Hepatocyte (in vitro differentiated cells): ENCODE results near the gene RAD51D. TPM values are rescaled to one million over a fixed set of nuclear protein-coding genes. Genes with fewer than 3 reads are reported as not detected.

Experiments
- DNase-seq: peaks from one replicate; pipeline ENCODE4 v3.0.0-alpha.2; 2016; ENCODE audit warnings: low spot score
- H2AFZ ChIP-seq: fragments of 200-600 bp; sonication (generic); 2 replicates; pipeline ENCODE4 v1.6.0; 2016; ENCODE audit warnings: antibody characterized with exemption, mild to moderate bottlenecking
- H3K27ac ChIP-seq: fragments of 200-600 bp; sonication (generic); 2 replicates; pipeline ENCODE4 v1.5.1; 2016; ENCODE audit warnings: mild to moderate bottlenecking
- H3K27me3 ChIP-seq: fragments of 200-600 bp; sonication (generic); 2 replicates; pipeline ENCODE4 v1.6.1; 2016
- H3K36me3 ChIP-seq: fragments of 200-600 bp; sonication (generic); replicated peaks from 2 replicates; pipeline ENCODE4 v1.5.1; 2016; ENCODE audit warnings: low read depth; ENCODE audit not compliant: insufficient read depth
- H3K4me1 ChIP-seq: fragments of 200-600 bp; sonication (generic); 2 replicates; pipeline ENCODE4 v1.5.1; 2016; ENCODE audit warnings: mild to moderate bottlenecking, moderate library complexity; ENCODE audit not compliant: insufficient read depth
- H3K4me2 ChIP-seq: fragments of 200-600 bp; sonication (generic); 2 replicates; pipeline ENCODE4 v1.6.0; 2016
- H3K4me3 ChIP-seq: fragments of 200-600 bp; sonication (generic); 2 replicates; pipeline ENCODE4 v1.5.1; 2016; ENCODE audit warnings: mild to moderate bottlenecking
- H3K79me2 ChIP-seq: fragments of 200-600 bp; sonication (generic); 2 replicates; pipeline ENCODE4 v1.6.0; 2017; ENCODE audit warnings: mild to moderate bottlenecking
- H3K9me2 ChIP-seq: fragments of 200-600 bp; sonication (generic); replicated peaks from 2 replicates; pipeline ENCODE4 v1.6.0; 2017; ENCODE audit warnings: mild to moderate bottlenecking; ENCODE audit not compliant: insufficient read depth
- H3K9me3 ChIP-seq: fragments of 200-600 bp; sonication (generic); 2 replicates; pipeline ENCODE4 v1.5.1; 2016; ENCODE audit warnings: low read depth, mild to moderate bottlenecking
- H4K20me1 ChIP-seq: fragments of 200-600 bp; sonication (generic); 2 replicates; pipeline ENCODE4 v1.6.0; 2016; ENCODE audit warnings: mild to moderate bottlenecking; ENCODE audit not compliant: insufficient read depth, poor library complexity, severe bottlenecking
- EZH2 ChIP-seq: fragments of 200-600 bp; sonication (generic); IDR thresholded peaks from 2 replicates; pipeline ENCODE4 v1.6.1; 2016; ENCODE audit warnings: antibody characterized with exemption, mild to moderate bottlenecking, borderline replicate concordance
- EZH2phosphoT487 ChIP-seq: fragments of 200-600 bp; sonication (generic); IDR thresholded peaks from one replicate; pipeline ENCODE4 v1.6.1; 2018; ENCODE audit warnings: antibody characterized with exemption, mild to moderate bottlenecking, low read depth, moderate library complexity; ENCODE audit not compliant: unreplicated experiment, severe bottlenecking
- WGBS: methylation state at CpG from one replicate; pipeline ENCODE4 v1.1.6; 2016; ENCODE audit warnings: low lambda C conversion rate; ENCODE audit errors: missing lambda C conversion rate; 5-methylcytosine and 5-hydroxymethylcytosine counted together
- polyA plus RNA-seq: library from polyadenylated mRNA; unstranded; fragments of >200 nt; fragmentation: Nextera tagmentation; extraction: Ambion mirVana; gene quantifications from 2 replicates; pipeline ENCODE4 v1.2.1, GENCODE V29; 2016
- total RNA-seq: library from RNA; depleted of rRNA; stranded (reverse); fragments of >200 nt; gene quantifications from 2 replicates; pipeline ENCODE4 v1.2.3, GENCODE V29; 2014
- TF ChIP-seq, protein P1 (sequence below): fragments of 200-600 bp; sonication (generic); IDR thresholded peaks from 2 replicates; pipeline ENCODE4 v1.5.1; 2016; ENCODE audit warnings: antibody characterized with exemption, mild to moderate bottlenecking; ENCODE audit not compliant: poor library complexity

Gene RAD51D
- total and polyA plus RNA-seq, 2 experiments from 2014 or later: 7.1 to 9.9 TPM

GRCh38 chr17:35129154-35129972 lies 9.7 kb upstream of the RAD51D start:
- no peak for TF ChIP-seq EZH2
- TF ChIP-seq, protein P1, sequence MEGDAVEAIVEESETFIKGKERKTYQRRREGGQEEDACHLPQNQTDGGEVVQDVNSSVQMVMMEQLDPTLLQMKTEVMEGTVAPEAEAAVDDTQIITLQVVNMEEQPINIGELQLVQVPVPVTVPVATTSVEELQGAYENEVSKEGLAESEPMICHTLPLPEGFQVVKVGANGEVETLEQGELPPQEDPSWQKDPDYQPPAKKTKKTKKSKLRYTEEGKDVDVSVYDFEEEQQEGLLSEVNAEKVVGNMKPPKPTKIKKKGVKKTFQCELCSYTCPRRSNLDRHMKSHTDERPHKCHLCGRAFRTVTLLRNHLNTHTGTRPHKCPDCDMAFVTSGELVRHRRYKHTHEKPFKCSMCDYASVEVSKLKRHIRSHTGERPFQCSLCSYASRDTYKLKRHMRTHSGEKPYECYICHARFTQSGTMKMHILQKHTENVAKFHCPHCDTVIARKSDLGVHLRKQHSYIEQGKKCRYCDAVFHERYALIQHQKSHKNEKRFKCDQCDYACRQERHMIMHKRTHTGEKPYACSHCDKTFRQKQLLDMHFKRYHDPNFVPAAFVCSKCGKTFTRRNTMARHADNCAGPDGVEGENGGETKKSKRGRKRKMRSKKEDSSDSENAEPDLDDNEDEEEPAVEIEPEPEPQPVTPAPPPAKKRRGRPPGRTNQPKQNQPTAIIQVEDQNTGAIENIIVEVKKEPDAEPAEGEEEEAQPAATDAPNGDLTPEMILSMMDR: no peak
- no peak for TF ChIP-seq EZH2phosphoT487
- Histone ChIP-seq H3K9me3 (no peaks in the 10 kb centered on the region), H3K4me2 (no peak overlapping the region), H3K4me1 (no peaks in the 10 kb centered on the region), H3K9me2 (no peaks in the 10 kb centered on the region), H3K36me3 (no peaks in the 10 kb centered on the region), H3K4me3 (no peak overlapping the region), H4K20me1 (no peaks in the 10 kb centered on the region), H3K27me3 (no peaks in the 10 kb centered on the region), H2AFZ (no peak overlapping the region), H3K27ac (no peak overlapping the region), H3K79me2 (no peaks in the 10 kb centered on the region)
- WGBS: 86% methylated on average over 11 of the region's 11 CpGs
- no peak for DNase-seq

DNA sequence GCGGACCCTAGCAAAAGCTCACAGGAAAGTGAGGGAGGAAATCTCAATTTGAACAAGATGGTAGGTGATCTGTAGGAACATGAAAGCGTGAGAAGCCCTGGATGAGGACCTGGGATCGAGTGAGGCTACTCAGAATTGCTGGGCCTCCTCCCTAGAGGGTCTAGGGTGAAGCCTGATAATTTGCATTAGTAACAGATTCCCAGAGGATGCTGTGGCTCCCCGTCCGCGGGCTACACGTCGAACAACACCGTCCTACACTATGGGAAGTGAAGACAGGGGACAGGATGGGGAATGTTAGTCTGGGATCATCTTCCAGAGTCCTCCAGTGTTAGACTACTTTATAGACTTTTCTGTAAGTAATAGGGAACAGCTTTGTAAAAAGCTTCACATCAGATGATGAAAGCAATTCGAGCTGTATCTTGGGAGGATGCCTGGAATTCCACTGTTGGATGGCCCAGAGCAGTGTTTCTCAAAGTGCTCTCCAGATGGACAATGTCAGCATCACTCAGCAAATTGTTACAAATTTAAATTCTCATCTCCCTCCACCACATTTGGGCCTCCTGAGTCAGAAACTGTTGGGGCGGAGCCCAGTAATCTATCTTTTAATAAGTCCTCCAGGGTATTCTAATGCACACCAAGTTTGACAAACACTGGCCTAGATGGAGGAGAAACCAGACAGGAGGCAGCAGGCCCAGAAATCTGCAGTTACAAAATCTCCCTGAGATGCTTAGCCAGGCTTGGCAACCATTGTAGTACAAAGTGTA lies 8.3 kb upstream of the RAD51D start:
- no peaks in the 10 kb centered on the region for H3K36me3 ChIP-seq
- H3K4me2 ChIP-seq: no peak overlapping the region
- H4K20me1 ChIP-seq: no peaks in the 10 kb centered on the region
- no peaks in the 10 kb centered on the region for H3K9me3 ChIP-seq
- H3K27me3 ChIP-seq: no peaks in the 10 kb centered on the region
- no peaks in the 10 kb centered on the region for H3K4me1 ChIP-seq
- H2AFZ ChIP-seq: no peak overlapping the region
- no peaks in the 10 kb centered on the region for H3K9me2 ChIP-seq
- no peaks in the 10 kb centered on the region for H3K79me2 ChIP-seq
- 61% methylated on average over 11 of the region's 11 CpGs for WGBS
- H3K27ac ChIP-seq: peak overlapping the region; percentile 49
- H3K4me3 ChIP-seq: no peak overlapping the region
- peak; percentile 51 for DNase-seq
- TF ChIP-seq, protein P1: no peak
- TF ChIP-seq EZH2phosphoT487: no peak
- no peak for TF ChIP-seq EZH2

DNA sequence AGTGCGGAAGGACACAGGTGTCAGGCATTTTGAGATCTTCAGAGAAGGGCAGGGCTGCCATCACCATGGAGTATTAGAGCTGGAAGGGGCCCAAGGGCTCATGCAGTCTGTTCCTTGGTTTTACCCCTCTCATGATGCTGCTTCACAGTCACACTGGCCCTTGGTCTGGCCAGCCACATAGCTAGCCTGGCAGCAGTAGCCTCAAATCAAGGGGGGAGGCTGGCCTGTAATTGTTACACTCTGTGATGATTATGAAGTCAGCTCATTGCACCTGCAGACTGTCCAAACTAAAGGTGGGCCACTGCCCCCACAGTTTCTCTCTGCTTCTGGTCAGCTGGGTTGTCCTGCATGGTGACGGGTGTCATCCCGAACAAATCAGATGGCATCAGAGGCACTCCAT lies 1.7 kb upstream of the RAD51D start, which contains the start of gene FNDC8:
TSS of gene FNDC8 (plus strand) at position 301 of the 400 bp plus-strand sequence. CDS start at position 380, 79 bp downstream.
- H3K27ac ChIP-seq: no peak within 1 kb of the TSS
- H3K36me3 ChIP-seq: no peaks in the 10 kb centered on the region
- H3K9me3 ChIP-seq: no peaks in the 10 kb centered on the region
- peaks cover 8% of the 10 kb centered on the region for H3K4me1 ChIP-seq
- TF ChIP-seq EZH2phosphoT487 (no peak), EZH2 (no peak)
- TF ChIP-seq, protein P1: no peak
- peaks cover 11% of the 10 kb centered on the region for H3K79me2 ChIP-seq
- H3K4me3 ChIP-seq: no peak within 1 kb of the TSS
- no peak within 1 kb of the TSS for H3K4me2 ChIP-seq
- H2AFZ ChIP-seq: no peak within 1 kb of the TSS
- no peaks in the 10 kb centered on the region for H3K27me3 ChIP-seq
- no peaks in the 10 kb centered on the region for H3K9me2 ChIP-seq
- no peaks in the 10 kb centered on the region for H4K20me1 ChIP-seq
- WGBS: 90% methylated on average over 3 of the region's 3 CpGs
- DNase-seq: no peak
